Measurements from ENCODE around the gene PNRC1.
"Not testable (repeated sequence)": the region's sequence is repeated elsewhere in the genome, so short reads cannot be mapped to it uniquely, and the experiment has no call there.

PNRC1 gene

GRCh38 chr6:89059227-89059626, 21.3 kb upstream of the PNRC1 start:
- DNase-seq (ENCODE audit: low read depth in 3 of 3) = no peak

- DNase-seq (ENCODE audit: low read depth in 3 of 3) = no peak
These were observed 16.7 kb upstream of the PNRC1 start for GRCh38 chr6:89063881-89064280.

- not testable (repeated sequence) for DNase-seq (ENCODE audit: low read depth in 3 of 3)
These were observed 15.6 kb upstream of the PNRC1 start for GRCh38 chr6:89064931-89065330.

GRCh38 chr6:89066121-89066520, 14.4 kb upstream of the PNRC1 start:
- not testable (repeated sequence) for DNase-seq (ENCODE audit: low read depth in 3 of 3)

GRCh38 chr6:89066940-89067646, 13.5 kb upstream of the PNRC1 start:
- DNase-seq (ENCODE audit: low read depth in 3 of 3) = no peak

- DNase-seq (ENCODE audit: low read depth in 3 of 3) = no peak
These were observed 12.8 kb upstream of the PNRC1 start for GRCh38 chr6:89067796-89068195.

- DNase-seq (ENCODE audit: low read depth in 3 of 3) = no peak
These were observed 11.9 kb upstream of the PNRC1 start for GRCh38 chr6:89068695-89069094.

GRCh38 chr6:89069536-89070163, 10.9 kb upstream of the PNRC1 start:
- DNase-seq (ENCODE audit: low read depth in 3 of 3) = no peak

GRCh38 chr6:89071036-89071435, 9.5 kb upstream of the PNRC1 start:
- no peak for DNase-seq (ENCODE audit: low read depth in 3 of 3)

- no peak for DNase-seq (ENCODE audit: low read depth in 3 of 3)
These were observed 7.4 kb upstream of the PNRC1 start for GRCh38 chr6:89073014-89073620.

- DNase-seq (ENCODE audit: low read depth in 3 of 3) = no peak
These were observed 6.7 kb upstream of the PNRC1 start for GRCh38 chr6:89073840-89074239.

- peak; percentile 10 to 27 (median 15) for DNase-seq (ENCODE audit: low read depth in 3 of 3)
These were observed 878 bp upstream of the PNRC1 start for GRCh38 chr6:89079511-89080234.

GRCh38 chr6:89081129-89081422, 525 bp downstream of the PNRC1 start:
- no peak for DNase-seq (ENCODE audit: low read depth in 3 of 3)

- peak; percentile 96 to 99 (median 98) for DNase-seq (ENCODE audit: low read depth in 3 of 3)
These were observed 1.1 kb downstream of the PNRC1 start for GRCh38 chr6:89081423-89082322.

GRCh38 chr6:89082486-89082891, 1.9 kb downstream of the PNRC1 start:
- DNase-seq (ENCODE audit: low read depth in 3 of 3) = no peak

- DNase-seq (ENCODE audit: low read depth in 3 of 3) = no peak
These were observed 4.0 kb downstream of the PNRC1 start for GRCh38 chr6:89084542-89084941.

GRCh38 chr6:89084954-89085353, 4.4 kb downstream of the PNRC1 start:
- DNase-seq (ENCODE audit: low read depth in 3 of 3) = no peak

GRCh38 chr6:89085409-89086205, 5.1 kb downstream of the PNRC1 start:
- no peak for DNase-seq (ENCODE audit: low read depth in 3 of 3)

GRCh38 chr6:89087881-89088280, 7.3 kb downstream of the PNRC1 start:
- no peak for DNase-seq (ENCODE audit: low read depth in 3 of 3)

- DNase-seq (ENCODE audit: low read depth in 3 of 3) = no peak
These were observed 17.9 kb downstream of the PNRC1 start for GRCh38 chr6:89098461-89098860.

- DNase-seq (ENCODE audit: low read depth in 3 of 3) = no peak
These were observed 19.6 kb downstream of the PNRC1 start for GRCh38 chr6:89100114-89100513.
